B cell (primary cell): ENCODE measurements around the gene PTPRG. TPM values are rescaled to one million over a fixed set of nuclear protein-coding genes. Genes with fewer than 3 reads are reported as not detected.

Experiments used
- ATAC-seq: fragments of 200-7000 bp; cut with Tn5 transposase; one replicate; pipeline ENCODE4 v1.10.0; 2021; ENCODE audit warnings: low read depth, mild to moderate bottlenecking, moderate number of reproducible peaks, moderate library complexity
- CTCF ChIA-PET: fragments of 350-600 bp; sonication (Branson Sonifier 250); formaldehyde crosslinking; loops from one replicate; lab custom pipeline; 2021; ENCODE audit warnings: antibody characterized with exemption, inconsistent platforms; lab: Charles Lee
- POLR2A ChIA-PET: fragments of 350-600 bp; sonication (Branson Sonifier 250); formaldehyde crosslinking; loops from one replicate; lab custom pipeline; 2021; ENCODE audit warnings: antibody characterized with exemption; lab: Charles Lee
- DNase-seq: peaks from one replicate; pipeline ENCODE4 v3.0.0; 2013
- H2AFZ ChIP-seq: 2 replicates; pipeline ENCODE4 v1.6.1; 2012; ENCODE audit warnings: mild to moderate bottlenecking, low read depth, low read length; ENCODE audit not compliant: insufficient read depth, poor library complexity, severe bottlenecking
- H3K27ac ChIP-seq, 2 donors: 1 replicate in 1 of 2; 2 replicates in 1 of 2; pipeline ENCODE4 v1.5.1; 2012 to 2013; ENCODE audit warnings: low read length in 2 of 2, mild to moderate bottlenecking in 2 of 2, moderate library complexity in 1 of 2
- H3K27me3 ChIP-seq, 4 experiments: fragments of 200-600 bp in 1 of 4; sonication (generic) in 1 of 4; replicated peaks in 1 of 4; 1 replicate in 2 of 4; 2 replicates in 2 of 4; pipeline versions ENCODE4 v1.6.1 to v1.7.0; 2013 to 2016; ENCODE audit warnings: low read length in 3 of 4, mild to moderate bottlenecking in 2 of 4, mixed read lengths in 1 of 4, moderate library complexity in 1 of 4; ENCODE audit not compliant: insufficient read depth in 4 of 4, control insufficient read depth in 3 of 4; ENCODE audit errors: control extremely low read depth in 1 of 4
- H3K36me3 ChIP-seq, 2 experiments: replicated peaks in 1 of 2; 1 replicate in 1 of 2; 2 replicates in 1 of 2; pipeline versions ENCODE4 v1.6.1 to v1.7.1; 2013; ENCODE audit warnings: low read length in 1 of 2; ENCODE audit not compliant: insufficient read depth in 2 of 2, control insufficient read depth in 1 of 2; ENCODE audit errors: control extremely low read depth in 1 of 2, extremely low read depth in 1 of 2
- H3K4me1 ChIP-seq, 2 donors: fragments of 200-600 bp in 1 of 2; sonication (generic) in 1 of 2; 1 replicate in 1 of 2; 2 replicates in 1 of 2; pipeline versions ENCODE4 v1.5.1 to v1.6.1; 2013 to 2017; ENCODE audit warnings: low read length in 2 of 2; ENCODE audit not compliant: control insufficient read depth in 2 of 2, insufficient read depth in 2 of 2
- H3K4me2 ChIP-seq: replicated peaks from 2 replicates; pipeline ENCODE3; 2012; ENCODE audit warnings: mild to moderate bottlenecking, low read depth, low read length; ENCODE audit not compliant: poor library complexity, severe bottlenecking
- H3K4me3 ChIP-seq, 5 experiments: fragments of 200-600 bp in 1 of 5; sonication (generic) in 1 of 5; 1 replicate in 3 of 5; 2 replicates in 2 of 5; pipeline versions ENCODE4 v1.5.1 to v1.7.0; 2011 to 2016; ENCODE audit warnings: low read length in 4 of 5, mild to moderate bottlenecking in 4 of 5, low read depth in 2 of 5, control low read depth in 1 of 5, moderate library complexity in 1 of 5; ENCODE audit not compliant: insufficient read depth in 1 of 5; ENCODE audit errors: control extremely low read depth in 1 of 5, extremely low read depth in 1 of 5
- H3K79me2 ChIP-seq: fragments of 200-600 bp; sonication (generic); one replicate; pipeline ENCODE4 v1.6.0; 2016; ENCODE audit warnings: low read length; ENCODE audit not compliant: control insufficient read depth, insufficient read depth
- H3K9ac ChIP-seq: fragments of 200-600 bp; sonication (generic); 2 replicates; pipeline ENCODE4 v1.6.1; 2017; ENCODE audit warnings: mild to moderate bottlenecking, low read length, moderate library complexity
- H3K9me3 ChIP-seq, 3 donors: one replicate each; pipeline versions ENCODE4 v1.6.1 to v1.7.1; 2013; ENCODE audit warnings: low read length in 2 of 3; ENCODE audit not compliant: control insufficient read depth in 2 of 3, insufficient read depth in 1 of 3; ENCODE audit errors: control extremely low read depth in 1 of 3
- H4K20me1 ChIP-seq: 2 replicates; pipeline ENCODE4 v1.6.0; 2012; ENCODE audit warnings: mild to moderate bottlenecking, low read length; ENCODE audit not compliant: insufficient read depth, control insufficient read depth, poor library complexity, severe bottlenecking
- H3K27ac Mint-ChIP-seq: one replicate; pipeline ENCODE4 v1.8.0; 2021; ENCODE audit warnings: mixed read lengths
- H3K27me3 Mint-ChIP-seq: one replicate; pipeline ENCODE4 v1.8.0; 2021; ENCODE audit warnings: mixed read lengths
- H3K4me1 Mint-ChIP-seq: one replicate; pipeline ENCODE4 v1.8.0; 2021; ENCODE audit warnings: mixed read lengths
- H3K4me3 Mint-ChIP-seq: one replicate; pipeline ENCODE4 v1.8.0; 2021; ENCODE audit warnings: mixed read lengths
- H3K9me3 Mint-ChIP-seq: one replicate; pipeline ENCODE4 v1.8.0; 2022; ENCODE audit warnings: mixed read lengths; ENCODE audit not compliant: insufficient read depth
- CTCF ChIP-seq: fragments of 200-600 bp; IDR thresholded peaks from one replicate; pipeline ENCODE4 v1.8.0; 2022; ENCODE audit warnings: antibody characterized with exemption, mild to moderate bottlenecking
- EZH2 ChIP-seq: IDR thresholded peaks from 2 replicates; pipeline ENCODE4 v1.6.1; 2012; ENCODE audit warnings: borderline replicate concordance, low read depth, mild to moderate bottlenecking, moderate library complexity, low read length; ENCODE audit not compliant: insufficient read depth, poor library complexity, severe bottlenecking
- WGBS: methylation state at CpG from one replicate; pipeline ENCODE4 v1.1.5; 2013; ENCODE audit warnings: missing lambda C conversion rate; ENCODE audit not compliant: insufficient coverage; 5-methylcytosine and 5-hydroxymethylcytosine counted together
- intact Hi-C: fragments of 100-400 bp; cut with micrococcal nuclease; formaldehyde crosslinking; loops from one replicate; pipeline ENCODE4 v1.10.0; 2022
- polyA plus RNA-seq: library from polyadenylated mRNA; depleted of rRNA; stranded (reverse); fragments of >200 nt; gene quantifications from 2 replicates; pipeline ENCODE4 v1.2.3, GENCODE V29; 2012
- total RNA-seq, 2 donors: library from RNA; stranded (reverse); fragments of 120-200 nt in 1 of 2; gene quantifications; 1 replicate in 1 of 2; 2 replicates in 1 of 2; pipeline versions ENCODE4 v1.2.3 to v1.2.4, GENCODE V29; 2013 to 2022

The PTPRG gene
- total and polyA plus RNA-seq, 2 donors (not counting 1 experiment from before 2014, with no cell fraction given): 0.12 to 1.3 TPM

GRCh38 chr3:61624300-61624699 is 62.9 kb downstream of the PTPRG start:
- Histone ChIP-seq H3K36me3 (no peaks in the 10 kb centered on the region), H4K20me1 (no peaks in the 10 kb centered on the region), H3K4me1 (no peaks in the 10 kb centered on the region), H3K9ac (no peak overlapping the region), H3K27me3 (no peaks in the 10 kb centered on the region), H3K9me3 (no peaks in the 10 kb centered on the region), H3K4me2 (no peak overlapping the region), H3K79me2 (no peaks in the 10 kb centered on the region), H2AFZ (no peak overlapping the region), H3K4me3 (no peak overlapping the region), H3K27ac (no peak overlapping the region)
- CTCF ChIA-PET: no interaction called here
- WGBS: 100% methylated on average over 1 of the region's 2 CpGs
- Mint-ChIP-seq H3K4me1 (no peaks in the 10 kb centered on the region), H3K27ac (no peak overlapping the region), H3K27me3 (peaks cover 3% of the 10 kb centered on the region), H3K9me3 (peaks cover 2% of the 10 kb centered on the region), H3K4me3 (no peak overlapping the region)
- no peak for TF ChIP-seq CTCF
- intact Hi-C loops: no loop called here
- DNase-seq: no peak
- ATAC-seq: no peak
- POLR2A ChIA-PET: no interaction called here

DNA sequence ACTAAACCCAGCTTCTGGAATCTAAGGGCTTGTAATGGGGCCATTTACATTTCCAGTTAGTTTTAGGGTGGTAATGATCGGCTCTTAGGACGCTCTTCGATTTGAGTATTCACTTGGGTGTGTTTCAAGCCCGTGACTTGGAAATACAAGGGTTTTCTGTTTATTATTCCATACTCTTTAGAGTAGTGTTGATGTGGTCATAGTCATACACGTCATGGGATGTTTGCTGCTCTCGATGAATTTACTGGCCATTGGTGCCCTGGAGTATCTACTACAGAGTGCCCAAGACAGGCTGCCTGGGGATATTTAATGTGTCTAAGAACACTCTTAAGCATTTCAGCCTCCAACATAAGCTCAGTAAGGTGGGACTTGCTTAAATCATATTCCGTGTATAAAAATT is 64.1 kb downstream of the PTPRG start:
- CTCF ChIA-PET: no interaction called here
- intact Hi-C loops: no loop called here
- Histone ChIP-seq H3K4me3 (no peak overlapping the region), H3K4me1 (no peaks in the 10 kb centered on the region), H3K27ac (no peak overlapping the region), H3K36me3 (no peaks in the 10 kb centered on the region), H4K20me1 (no peaks in the 10 kb centered on the region), H3K9me3 (no peaks in the 10 kb centered on the region), H3K4me2 (no peak overlapping the region), H3K27me3 (no peaks in the 10 kb centered on the region), H3K9ac (no peak overlapping the region), H2AFZ (no peak overlapping the region), H3K79me2 (no peaks in the 10 kb centered on the region)
- DNase-seq: no peak
- POLR2A ChIA-PET: no interaction called here
- Mint-ChIP-seq H3K9me3 (peaks cover 2% of the 10 kb centered on the region), H3K4me1 (no peaks in the 10 kb centered on the region), H3K27me3 (peaks cover 4% of the 10 kb centered on the region), H3K27ac (no peak overlapping the region), H3K4me3 (no peak overlapping the region)
- TF ChIP-seq CTCF: no peak
- TF ChIP-seq EZH2: no peak
- ATAC-seq: no peak
- WGBS: no CpG with 5 or more reads among the region's 7 CpGs
